ENCODE data around the gene IKBKG. TPM values are rescaled to one million over a fixed set of nuclear protein-coding genes. Genes with fewer than 3 reads are reported as not detected.

The IKBKG gene
- total RNA-seq, 4 donors from 2014 or later: 14.2 to 43.1 (median 29.0) TPM

- Histone ChIP-seq H3K4me3 (no peak overlapping the region), H3K4me1 (no peaks in the 10 kb centered on the region), H3K27me3 (no peaks in the 10 kb centered on the region), H3K27ac (no peak overlapping the region), H3K9me3 (no peaks in the 10 kb centered on the region), H3K36me3 (no peaks in the 10 kb centered on the region)
- WGBS, 2 donors: 81 to 90% methylated on average over 10 to 12 of the region's 12 CpGs
- DNase-seq (ENCODE audit: low spot score in 2 of 2): no peak
- TF ChIP-seq POLR2A (IDR thresholded peaks at IDR 0.05) (no peak), CTCF (IDR thresholded peaks at IDR 0.05) (no peak), EP300 (IDR thresholded peaks at IDR 0.05) (no peak)
Measured at GRCh38 chrX:154597221-154597620, 49.8 kb downstream of the IKBKG start.

GRCh38 chrX:154598656-154599055 lies 51.2 kb downstream of the IKBKG start:
- H3K27me3 ChIP-seq: no peaks in the 10 kb centered on the region
- H3K4me1 ChIP-seq: no peaks in the 10 kb centered on the region
- H3K9me3 ChIP-seq: no peaks in the 10 kb centered on the region
- H3K27ac ChIP-seq: no peak overlapping the region
- no peaks in the 10 kb centered on the region for H3K36me3 ChIP-seq
- 88 to 95% methylated on average over 8 of the region's 8 CpGs for WGBS, 2 donors
- DNase-seq (ENCODE audit: low spot score in 2 of 2): no peak
- no peak overlapping the region for H3K4me3 ChIP-seq
- TF ChIP-seq POLR2A (IDR thresholded peaks at IDR 0.05) (no peak), EP300 (IDR thresholded peaks at IDR 0.05) (no peak), CTCF (IDR thresholded peaks at IDR 0.05) (no peak)

GRCh38 chrX:154599531-154599930 lies 52.1 kb downstream of the IKBKG start:
- TF ChIP-seq POLR2A (IDR thresholded peaks at IDR 0.05): no peak
- no peak for TF ChIP-seq CTCF (IDR thresholded peaks at IDR 0.05)
- no peak for TF ChIP-seq EP300 (IDR thresholded peaks at IDR 0.05)
- DNase-seq (ENCODE audit: low spot score in 2 of 2): no peak
- H3K9me3 ChIP-seq: no peaks in the 10 kb centered on the region

GRCh38 chrX:154600759-154601374 lies 53.4 kb downstream of the IKBKG start:
- no peaks in the 10 kb centered on the region for H3K36me3 ChIP-seq
- TF ChIP-seq EP300 (IDR thresholded peaks at IDR 0.05): no peak
- TF ChIP-seq POLR2A (IDR thresholded peaks at IDR 0.05): no peak
- no peak for TF ChIP-seq CTCF (IDR thresholded peaks at IDR 0.05)
- H3K4me1 ChIP-seq: no peaks in the 10 kb centered on the region
- H3K4me3 ChIP-seq: no peak overlapping the region
- no peak overlapping the region for H3K27ac ChIP-seq
- H3K27me3 ChIP-seq: no peaks in the 10 kb centered on the region
- WGBS, 2 donors: 61 to 72% methylated on average over 2 to 15 of the region's 15 CpGs
- no peaks in the 10 kb centered on the region for H3K9me3 ChIP-seq
- DNase-seq (ENCODE audit: low spot score in 2 of 2): no peak

More at GRCh38 chrX:154599531-154599930, 52.1 kb downstream of the IKBKG start:
- Histone ChIP-seq H3K4me1 (no peaks in the 10 kb centered on the region), H3K36me3 (no peaks in the 10 kb centered on the region), H3K27me3 (no peaks in the 10 kb centered on the region), H3K4me3 (no peak overlapping the region), H3K27ac (no peak overlapping the region)
- WGBS, 2 donors: 90 to 95% methylated on average over 4 to 14 of the region's 14 CpGs

DNA sequence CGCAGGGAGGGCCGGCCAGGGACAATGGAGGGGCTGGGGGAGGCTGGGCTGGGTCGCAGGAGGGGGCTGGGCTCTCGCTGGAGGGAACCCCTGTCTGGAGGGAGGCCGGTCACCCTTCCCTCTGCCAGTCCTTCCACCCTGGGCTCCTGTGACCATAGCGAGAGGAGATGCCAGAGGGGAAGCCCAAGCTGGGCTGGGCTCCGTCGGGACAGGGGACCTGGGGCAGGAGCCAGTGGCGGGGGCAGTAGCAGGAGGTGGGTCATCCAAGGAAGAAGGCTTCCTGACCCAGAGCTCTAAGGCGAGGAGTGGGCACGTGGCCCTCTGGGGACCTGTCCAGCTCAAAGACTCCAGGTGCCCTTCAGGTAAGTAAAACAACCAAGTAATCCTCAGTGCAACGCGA lies 54.8 kb downstream of the IKBKG start:
- Histone ChIP-seq H3K27me3 (no peaks in the 10 kb centered on the region), H3K9me3 (no peaks in the 10 kb centered on the region), H3K4me3 (no peak overlapping the region), H3K27ac (no peak overlapping the region), H3K36me3 (no peaks in the 10 kb centered on the region), H3K4me1 (no peaks in the 10 kb centered on the region)
- WGBS, 2 donors: 83 to 84% methylated on average over 6 to 13 of the region's 13 CpGs
- TF ChIP-seq EP300 (IDR thresholded peaks at IDR 0.05) (no peak), CTCF (IDR thresholded peaks at IDR 0.05) (no peak), POLR2A (IDR thresholded peaks at IDR 0.05) (no peak)
- DNase-seq (ENCODE audit: low spot score in 2 of 2): no peak
